ENCODE data around the gene MUC5AC. TPM values are rescaled to one million over a fixed set of nuclear protein-coding genes. Genes with fewer than 3 reads are reported as not detected.
A peak's percentile ranks its signal among the peaks of the same experiment; 100 is the strongest.
"Not testable (repeated sequence)": the region's sequence is repeated elsewhere in the genome, so short reads cannot be mapped to it uniquely, and the experiment has no call there.

Gene MUC5AC
- total RNA-seq, 1 donor from 2014 or later: not detected

DNA sequence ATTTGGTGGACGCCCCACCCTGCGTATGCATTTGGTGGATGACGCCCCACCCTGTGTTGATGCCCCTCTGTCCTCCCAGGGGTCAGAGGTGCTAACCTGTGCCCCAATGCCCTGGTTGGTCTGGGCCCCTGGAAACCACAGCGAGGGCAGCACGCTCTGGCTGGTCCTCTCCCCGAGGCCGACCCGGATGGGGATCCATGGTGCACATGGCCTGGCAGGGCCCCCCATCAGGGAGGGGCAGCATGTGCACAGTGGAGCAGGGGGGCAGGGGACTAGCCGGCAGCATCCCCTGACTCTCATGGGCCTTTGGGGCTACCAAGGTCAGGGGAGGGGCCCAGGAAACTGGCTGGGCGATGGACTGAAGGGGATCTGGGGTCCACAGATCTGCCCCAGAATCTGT lies 7.6 kb upstream of the MUC5AC start:
- H3K4me3 ChIP-seq (ENCODE audit: low read depth, low read length): no peak overlapping the region
- no peak for DNase-seq (ENCODE audit: low read depth)
- TF ChIP-seq, protein P1, sequence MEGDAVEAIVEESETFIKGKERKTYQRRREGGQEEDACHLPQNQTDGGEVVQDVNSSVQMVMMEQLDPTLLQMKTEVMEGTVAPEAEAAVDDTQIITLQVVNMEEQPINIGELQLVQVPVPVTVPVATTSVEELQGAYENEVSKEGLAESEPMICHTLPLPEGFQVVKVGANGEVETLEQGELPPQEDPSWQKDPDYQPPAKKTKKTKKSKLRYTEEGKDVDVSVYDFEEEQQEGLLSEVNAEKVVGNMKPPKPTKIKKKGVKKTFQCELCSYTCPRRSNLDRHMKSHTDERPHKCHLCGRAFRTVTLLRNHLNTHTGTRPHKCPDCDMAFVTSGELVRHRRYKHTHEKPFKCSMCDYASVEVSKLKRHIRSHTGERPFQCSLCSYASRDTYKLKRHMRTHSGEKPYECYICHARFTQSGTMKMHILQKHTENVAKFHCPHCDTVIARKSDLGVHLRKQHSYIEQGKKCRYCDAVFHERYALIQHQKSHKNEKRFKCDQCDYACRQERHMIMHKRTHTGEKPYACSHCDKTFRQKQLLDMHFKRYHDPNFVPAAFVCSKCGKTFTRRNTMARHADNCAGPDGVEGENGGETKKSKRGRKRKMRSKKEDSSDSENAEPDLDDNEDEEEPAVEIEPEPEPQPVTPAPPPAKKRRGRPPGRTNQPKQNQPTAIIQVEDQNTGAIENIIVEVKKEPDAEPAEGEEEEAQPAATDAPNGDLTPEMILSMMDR (conservative IDR thresholded peaks at IDR 0.05; ENCODE audit: low read depth, low read length): no peak

DNA sequence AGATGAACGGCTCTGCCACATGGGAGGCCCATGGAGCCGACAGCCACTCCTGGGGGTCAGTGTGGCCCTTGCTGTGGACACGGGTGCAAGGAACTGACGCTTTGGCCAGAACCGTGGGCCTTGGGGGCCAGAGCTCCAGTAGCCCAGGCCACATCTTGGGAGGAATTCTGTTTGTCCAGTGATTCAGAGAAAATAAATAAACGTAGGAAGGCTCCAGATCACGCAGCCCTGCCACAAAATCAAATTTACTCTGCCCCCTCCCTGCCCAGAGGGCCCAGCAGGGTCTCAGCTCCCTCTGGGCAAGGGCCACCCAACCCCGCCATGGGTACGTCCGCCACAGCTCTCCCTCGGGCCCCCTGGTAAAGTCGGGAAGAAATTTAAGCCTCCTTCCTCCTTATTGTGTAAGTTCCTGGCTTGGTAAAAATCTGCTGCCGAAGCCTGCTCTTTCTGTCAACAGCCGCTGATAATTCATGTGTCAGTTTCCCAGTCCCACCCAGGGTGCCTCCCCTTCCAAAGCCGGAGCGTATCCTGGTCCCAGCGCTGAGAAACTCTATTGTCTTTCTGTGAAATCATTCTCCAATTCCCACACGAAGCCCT lies 6.9 kb upstream of the MUC5AC start:
- DNase-seq (ENCODE audit: low read depth): no peak
- TF ChIP-seq, protein P1 (conservative IDR thresholded peaks at IDR 0.05; ENCODE audit: low read depth, low read length): no peak
- H3K4me3 ChIP-seq (ENCODE audit: low read depth, low read length): no peak overlapping the region

DNA sequence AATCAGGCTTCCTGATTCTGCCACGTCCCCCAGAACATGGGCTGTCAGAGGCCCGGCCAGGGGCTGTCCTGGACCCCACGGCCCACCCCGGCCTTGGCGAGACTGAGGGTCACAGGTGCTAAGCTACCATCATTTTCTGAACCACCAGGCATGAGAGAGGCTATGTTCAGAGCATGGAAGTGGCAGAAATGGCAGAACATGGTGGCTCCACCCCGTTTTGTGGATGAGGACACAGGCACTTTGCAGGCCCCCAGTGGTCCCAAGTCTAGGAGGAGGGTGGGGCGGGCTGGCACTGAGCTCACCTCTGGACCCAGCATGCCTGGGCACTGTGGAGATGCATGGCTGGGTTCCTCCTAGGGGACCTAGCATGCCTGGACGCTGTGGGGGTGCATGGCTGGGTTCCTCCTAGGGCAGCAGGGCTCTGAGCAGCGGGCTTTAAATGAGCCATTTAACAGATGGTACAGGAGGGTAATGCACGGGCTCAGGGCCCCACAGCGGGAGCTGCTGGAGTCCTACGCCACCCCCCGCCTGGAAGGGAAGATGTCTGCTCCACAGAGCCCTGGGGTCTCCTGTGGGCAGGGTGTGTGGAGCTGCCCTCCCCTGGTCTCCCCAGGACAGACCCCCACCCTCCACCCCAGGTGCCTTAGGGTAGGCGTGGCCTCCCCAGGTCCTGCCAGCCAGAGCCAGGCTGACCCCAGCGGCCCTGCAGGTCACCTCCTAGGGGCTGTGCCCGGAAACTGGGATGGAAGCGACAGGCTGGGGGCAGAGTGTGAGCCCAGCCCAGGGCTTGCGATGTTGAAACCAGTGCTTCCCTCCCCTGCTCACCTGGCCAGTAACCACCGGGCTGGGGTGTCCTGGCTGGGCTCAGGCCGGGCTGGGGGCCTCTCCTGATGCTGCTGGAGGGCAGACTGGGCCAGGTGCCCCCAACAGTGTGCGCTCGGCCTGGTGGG lies 6.1 kb upstream of the MUC5AC start:
- TF ChIP-seq, protein P1 (conservative IDR thresholded peaks at IDR 0.05; ENCODE audit: low read depth, low read length): no peak
- H3K4me3 ChIP-seq (ENCODE audit: low read depth, low read length): no peak overlapping the region
- no peak for DNase-seq (ENCODE audit: low read depth)

GRCh38 chr11:1152316-1153104 lies 5.2 kb upstream of the MUC5AC start:
- DNase-seq (ENCODE audit: low read depth): peak; percentile 12
- TF ChIP-seq, protein P1 (conservative IDR thresholded peaks at IDR 0.05; ENCODE audit: low read depth, low read length): no peak
- no peak overlapping the region for H3K4me3 ChIP-seq (ENCODE audit: low read depth, low read length)

- TF ChIP-seq, protein P1 (conservative IDR thresholded peaks at IDR 0.05; ENCODE audit: low read depth, low read length): no peak
- H3K4me3 ChIP-seq (ENCODE audit: low read depth, low read length): no peak overlapping the region
- DNase-seq (ENCODE audit: low read depth): no peak
Measured at GRCh38 chr11:1153105-1153950, 4.4 kb upstream of the MUC5AC start.

DNA sequence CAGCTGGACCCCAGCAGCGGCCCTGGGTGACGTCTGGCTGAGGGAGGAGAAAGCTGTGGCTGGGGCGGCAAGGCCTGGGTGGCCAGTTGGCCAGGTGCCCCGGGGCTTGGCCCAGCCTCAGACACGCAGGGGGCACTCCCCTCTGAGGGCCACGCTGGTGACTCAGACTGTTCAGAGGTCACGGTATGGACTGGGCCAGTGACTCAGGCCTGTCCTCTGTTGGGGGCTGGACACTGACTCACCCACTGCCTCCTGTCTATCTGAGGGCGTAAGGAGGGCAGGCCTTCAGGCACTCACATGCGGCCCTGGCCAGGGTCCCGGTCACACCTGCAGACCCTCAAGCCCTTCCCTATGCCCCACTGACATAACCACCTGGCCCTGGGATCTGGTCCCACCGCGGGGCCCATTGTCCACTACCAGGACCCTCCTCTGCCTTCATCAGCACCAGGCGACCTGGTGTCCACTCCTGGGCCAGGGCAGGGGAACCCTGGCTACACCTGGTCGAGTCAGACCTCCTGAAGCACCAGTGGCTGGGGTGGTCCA lies 3.7 kb upstream of the MUC5AC start:
- no peak overlapping the region for H3K4me3 ChIP-seq (ENCODE audit: low read depth, low read length)
- DNase-seq (ENCODE audit: low read depth): peak; percentile 66
- TF ChIP-seq, protein P1 (conservative IDR thresholded peaks at IDR 0.05; ENCODE audit: low read depth, low read length): no peak

GRCh38 chr11:1154656-1155055 lies 3.1 kb upstream of the MUC5AC start:
- DNase-seq (ENCODE audit: low read depth); H3K4me3 ChIP-seq (ENCODE audit: low read depth, low read length): not testable (repeated sequence)
